Stimulated activated CD8-positive, alpha-beta memory T cell treated with anti-CD3 and anti-CD28 coated beads, Interleukin-12 subunit alpha, Interleukin-12 subunit beta, amount 100 ng/mL, for 24 hours (primary cell): ENCODE measurements around the gene ADPRH.
"Not testable (repeated sequence)": the region's sequence is repeated elsewhere in the genome, so short reads cannot be mapped to it uniquely, and the experiment has no call there.

Experiments
- DNase-seq: peaks from one replicate; pipeline ENCODE4 v3.0.0-alpha.2; 2020; ENCODE audit errors: extremely low read depth

The ADPRH gene

GRCh38 chr3:119579366-119580066, at the start of gene ADPRH:
Gene ADPRH, plus strand, starts transcription at chr3:119579492. Its CDS starts 2,678 bp downstream, at chr3:119582170.
- DNase-seq: no peak

GRCh38 chr3:119529883-119530282, 49.4 kb upstream of the ADPRH start:
- no peak for DNase-seq

- no peak for DNase-seq
Observed at GRCh38 chr3:119530456-119530855, 48.8 kb upstream of the ADPRH start.

GRCh38 chr3:119531151-119531550, 48.1 kb upstream of the ADPRH start:
- DNase-seq: no peak

- DNase-seq: no peak
Observed at GRCh38 chr3:119534296-119534695, 45.0 kb upstream of the ADPRH start.

- DNase-seq: no peak
Observed at GRCh38 chr3:119536757-119537156, 42.5 kb upstream of the ADPRH start.

GRCh38 chr3:119538772-119539171, 40.5 kb upstream of the ADPRH start:
- no peak for DNase-seq

- DNase-seq: no peak
Observed at GRCh38 chr3:119541547-119541946, 37.7 kb upstream of the ADPRH start.

GRCh38 chr3:119542168-119542767, 37.0 kb upstream of the ADPRH start:
- DNase-seq: no peak

GRCh38 chr3:119543147-119543546, 36.1 kb upstream of the ADPRH start:
- no peak for DNase-seq

- no peak for DNase-seq
Observed at GRCh38 chr3:119547227-119547626, 32.1 kb upstream of the ADPRH start.

GRCh38 chr3:119548341-119548740, 31.0 kb upstream of the ADPRH start:
- DNase-seq: no peak

GRCh38 chr3:119550192-119550910, 28.9 kb upstream of the ADPRH start:
- DNase-seq: no peak

- DNase-seq: no peak
Observed at GRCh38 chr3:119551598-119551997, 27.7 kb upstream of the ADPRH start.

- DNase-seq: not testable (repeated sequence)
Observed at GRCh38 chr3:119552928-119553327, 26.4 kb upstream of the ADPRH start.

- DNase-seq: no peak
Observed at GRCh38 chr3:119553823-119554415, 25.4 kb upstream of the ADPRH start.

GRCh38 chr3:119555309-119555735, 24.0 kb upstream of the ADPRH start:
- no peak for DNase-seq

- no peak for DNase-seq
Observed at GRCh38 chr3:119555929-119556328, 23.4 kb upstream of the ADPRH start.

GRCh38 chr3:119557192-119557876, 22.0 kb upstream of the ADPRH start:
- DNase-seq: no peak

- no peak for DNase-seq
Observed at GRCh38 chr3:119557877-119558269, 21.4 kb upstream of the ADPRH start.

GRCh38 chr3:119558626-119559317, 20.5 kb upstream of the ADPRH start:
- DNase-seq: no peak
